ENCODE measurements around the gene PSME3. TPM values are rescaled to one million over a fixed set of nuclear protein-coding genes. Genes with fewer than 3 reads are reported as not detected.

The PSME3 gene
- total RNA-seq, 1 experiment from 2014 or later = 107 TPM

DNA sequence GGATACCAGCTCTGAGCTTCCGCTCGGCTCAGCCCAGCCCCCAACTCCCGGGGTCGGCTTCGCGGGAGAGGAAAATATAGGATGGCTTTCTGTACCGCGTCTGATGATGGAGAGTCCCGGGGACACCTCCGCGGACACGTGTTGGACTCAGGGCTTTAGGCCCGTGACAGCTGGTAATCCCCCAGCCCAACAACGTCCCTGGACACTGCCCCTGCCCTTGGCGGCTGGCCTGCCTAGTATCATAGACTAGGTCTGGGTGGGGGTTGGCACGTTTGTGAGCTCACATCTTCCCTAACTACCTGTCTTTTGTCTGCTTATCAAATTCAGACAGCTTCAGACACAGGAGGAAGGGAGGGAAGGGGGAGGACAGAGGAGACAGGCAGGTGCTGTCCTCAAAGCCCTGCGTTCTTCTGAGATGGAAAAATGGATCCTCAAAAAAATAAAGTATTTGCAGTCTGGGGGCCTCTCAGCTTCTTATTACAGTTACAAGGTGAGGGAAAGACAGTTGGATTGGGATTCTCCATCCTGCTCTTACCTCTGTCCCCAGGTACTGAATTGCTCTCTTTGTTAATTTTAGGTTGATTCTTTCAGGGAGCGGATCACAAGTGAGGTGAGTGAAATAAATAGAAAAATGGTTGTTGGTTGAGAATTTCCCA, 698 bp downstream of the PSME3 start:
- CTCF ChIA-PET = no interaction called here
- peaks cover 17% of the 10 kb centered on the region for H3K36me3 ChIP-seq (ENCODE audit: low read depth, low read length)
- no peaks in the 10 kb centered on the region for H3K9me2 ChIP-seq (replicated peaks; ENCODE audit: low read length)
- intact Hi-C loops (cut with micrococcal nuclease) = no loop called here
- BruUV-seq (replicated peaks) = TSS peak; percentile 76
- no peaks in the 10 kb centered on the region for H4K20me1 ChIP-seq (ENCODE audit: low read length)
- peaks cover 12% of the 10 kb centered on the region for H3K4me1 ChIP-seq (ENCODE audit: insufficient read depth, low read length)
- H2AFZ ChIP-seq (ENCODE audit: low read length) = peak overlapping the region; percentile 89
- H3K9ac ChIP-seq (ENCODE audit: low read length) = peak overlapping the region; percentile 99
- H3K4me2 ChIP-seq (ENCODE audit: low read length) = peak overlapping the region; percentile 92
- POLR2A ChIA-PET (ENCODE audit: unreplicated experiment) = interaction anchor here (0.6 kb wide), 1 partner anchor 10 kb away, joined by 3 read pairs; the partner anchor contains the start of gene BECN1
- H3K79me2 ChIP-seq (ENCODE audit: low read length) = peaks cover 45% of the 10 kb centered on the region
- peak overlapping the region; percentile 96 for H3K4me3 ChIP-seq (ENCODE audit: low read length)
- DNase-seq (no peak), ATAC-seq (no peak; the same call in 1 of the 2 replicates)
- no peaks in the 10 kb centered on the region for H3K9me3 ChIP-seq (ENCODE audit: low read length)
- TF ChIP-seq, protein P1, sequence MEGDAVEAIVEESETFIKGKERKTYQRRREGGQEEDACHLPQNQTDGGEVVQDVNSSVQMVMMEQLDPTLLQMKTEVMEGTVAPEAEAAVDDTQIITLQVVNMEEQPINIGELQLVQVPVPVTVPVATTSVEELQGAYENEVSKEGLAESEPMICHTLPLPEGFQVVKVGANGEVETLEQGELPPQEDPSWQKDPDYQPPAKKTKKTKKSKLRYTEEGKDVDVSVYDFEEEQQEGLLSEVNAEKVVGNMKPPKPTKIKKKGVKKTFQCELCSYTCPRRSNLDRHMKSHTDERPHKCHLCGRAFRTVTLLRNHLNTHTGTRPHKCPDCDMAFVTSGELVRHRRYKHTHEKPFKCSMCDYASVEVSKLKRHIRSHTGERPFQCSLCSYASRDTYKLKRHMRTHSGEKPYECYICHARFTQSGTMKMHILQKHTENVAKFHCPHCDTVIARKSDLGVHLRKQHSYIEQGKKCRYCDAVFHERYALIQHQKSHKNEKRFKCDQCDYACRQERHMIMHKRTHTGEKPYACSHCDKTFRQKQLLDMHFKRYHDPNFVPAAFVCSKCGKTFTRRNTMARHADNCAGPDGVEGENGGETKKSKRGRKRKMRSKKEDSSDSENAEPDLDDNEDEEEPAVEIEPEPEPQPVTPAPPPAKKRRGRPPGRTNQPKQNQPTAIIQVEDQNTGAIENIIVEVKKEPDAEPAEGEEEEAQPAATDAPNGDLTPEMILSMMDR (conservative IDR thresholded peaks at IDR 0.05; ENCODE audit: low read depth, low read length) = no peak
- TF ChIP-seq EZH2 (IDR thresholded peaks at IDR 0.05; ENCODE audit: low read length, unreplicated experiment) (no peak), EZH2phosphoT487 (IDR thresholded peaks at IDR 0.05; ENCODE audit: borderline replicate concordance, low read length) (no peak)
- peak overlapping the region; percentile 75 for H3K27ac ChIP-seq (ENCODE audit: low read length)
- H3F3A ChIP-seq (ENCODE audit: low read length, unreplicated experiment) = no peaks in the 10 kb centered on the region
- no peaks in the 10 kb centered on the region for H3K27me3 ChIP-seq (ENCODE audit: low read length)

DNA sequence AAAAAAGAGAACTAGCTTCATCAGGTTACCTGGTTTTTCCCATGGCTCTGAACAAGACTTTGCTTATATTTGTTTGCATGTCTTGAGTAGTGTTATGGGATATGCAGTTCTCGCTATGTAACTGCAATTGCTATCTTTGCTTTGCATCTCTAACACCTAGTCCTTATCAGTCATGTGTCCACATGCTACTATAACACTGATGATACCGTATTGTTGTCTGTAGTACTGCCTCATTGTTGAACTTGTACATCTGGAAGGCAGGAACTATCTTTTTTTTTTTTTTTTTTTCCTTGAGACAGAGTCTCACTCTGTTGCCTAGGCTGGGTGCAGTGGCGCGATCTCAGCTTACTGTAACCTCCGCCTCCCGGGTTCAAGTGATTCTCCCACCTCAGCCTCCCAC, 2.5 kb downstream of the PSME3 start:
- Histone ChIP-seq H3F3A (ENCODE audit: low read length, unreplicated experiment) (no peaks in the 10 kb centered on the region), H3K4me2 (ENCODE audit: low read length) (no peak overlapping the region), H3K36me3 (ENCODE audit: low read depth, low read length) (peaks cover 19% of the 10 kb centered on the region), H3K9me3 (ENCODE audit: low read length) (no peaks in the 10 kb centered on the region), H3K27me3 (ENCODE audit: low read length) (no peaks in the 10 kb centered on the region), H3K9me2 (replicated peaks; ENCODE audit: low read length) (no peaks in the 10 kb centered on the region), H3K9ac (ENCODE audit: low read length) (no peak overlapping the region), H4K20me1 (ENCODE audit: low read length) (no peaks in the 10 kb centered on the region), H2AFZ (ENCODE audit: low read length) (no peak overlapping the region), H3K4me3 (ENCODE audit: low read length) (no peak overlapping the region), H3K4me1 (ENCODE audit: insufficient read depth, low read length) (peaks cover 12% of the 10 kb centered on the region), H3K27ac (ENCODE audit: low read length) (no peak overlapping the region), H3K79me2 (ENCODE audit: low read length) (peaks cover 45% of the 10 kb centered on the region)
- ChIA-PET POLR2A (ENCODE audit: unreplicated experiment) (no interaction called here), CTCF (no interaction called here)
- DNase-seq (no peak), ATAC-seq (no peak)
- TF ChIP-seq, protein P1 (conservative IDR thresholded peaks at IDR 0.05; ENCODE audit: low read depth, low read length) = no peak
- TF ChIP-seq EZH2 (IDR thresholded peaks at IDR 0.05; ENCODE audit: low read length, unreplicated experiment) = no peak
- no peak for TF ChIP-seq EZH2phosphoT487 (IDR thresholded peaks at IDR 0.05; ENCODE audit: borderline replicate concordance, low read length)
- intact Hi-C loops (cut with micrococcal nuclease) = no loop called here
- no TSS peak for BruUV-seq (replicated peaks)

DNA sequence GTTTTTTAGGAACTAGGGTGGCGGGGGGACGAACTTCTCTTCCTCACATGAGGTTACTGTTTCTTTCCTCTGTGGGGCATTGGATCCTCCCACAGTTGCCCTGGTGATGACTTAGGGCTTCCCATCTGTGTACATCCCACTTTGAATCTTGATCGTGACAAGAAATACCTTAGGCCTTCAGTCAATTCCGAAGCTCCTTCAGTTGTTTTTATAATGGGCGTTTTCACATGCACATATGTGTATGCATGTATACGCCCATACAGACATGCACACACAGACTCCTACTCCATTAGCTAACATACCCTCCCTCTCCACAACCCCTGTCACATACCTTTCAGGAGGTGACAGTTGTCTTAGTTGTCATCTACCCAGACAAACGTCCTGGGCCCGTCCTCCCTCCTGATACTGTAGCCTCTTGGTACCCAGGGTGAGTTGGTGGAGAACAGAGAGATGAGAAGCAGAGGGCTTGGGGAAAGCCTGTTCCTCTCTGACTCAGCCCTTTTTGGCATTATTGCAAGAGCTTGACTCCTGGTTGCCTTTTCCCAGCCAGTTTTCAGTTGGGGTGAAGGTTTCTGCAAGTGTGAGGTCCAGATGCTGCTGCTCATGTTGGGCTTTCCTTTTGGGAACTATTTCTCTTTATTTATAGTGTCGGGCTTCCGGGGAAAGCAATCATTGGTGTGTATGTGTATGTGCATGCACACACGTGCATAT, 8.9 kb downstream of the PSME3 start:
- Histone ChIP-seq H4K20me1 (ENCODE audit: low read length) (no peaks in the 10 kb centered on the region), H3K4me2 (ENCODE audit: low read length) (no peak overlapping the region), H3K4me1 (ENCODE audit: insufficient read depth, low read length) (peaks cover 8% of the 10 kb centered on the region), H3K9me2 (replicated peaks; ENCODE audit: low read length) (no peaks in the 10 kb centered on the region), H3K4me3 (ENCODE audit: low read length) (no peak overlapping the region), H3K79me2 (ENCODE audit: low read length) (no peaks in the 10 kb centered on the region), H3K27ac (ENCODE audit: low read length) (no peak overlapping the region), H3K36me3 (ENCODE audit: low read depth, low read length) (peaks cover 53% of the 10 kb centered on the region), H3K27me3 (ENCODE audit: low read length) (no peaks in the 10 kb centered on the region), H3K9me3 (ENCODE audit: low read length) (no peaks in the 10 kb centered on the region), H3F3A (ENCODE audit: low read length, unreplicated experiment) (no peaks in the 10 kb centered on the region), H3K9ac (ENCODE audit: low read length) (no peak overlapping the region), H2AFZ (ENCODE audit: low read length) (no peak overlapping the region)
- intact Hi-C loops (cut with micrococcal nuclease) = no loop called here
- TSS peak; percentile 16 for BruUV-seq (replicated peaks)
- ChIA-PET CTCF (interaction anchor here (1.4 kb wide), 1 partner anchor 87 kb away, joined by 7 read pairs; no protein-coding TSS in a partner anchor), POLR2A (ENCODE audit: unreplicated experiment) (no interaction called here)
- ATAC-seq = 0 out of 2 replicates have a peak, but pooled peaks have one; percentile 18
- TF ChIP-seq, protein P1 (conservative IDR thresholded peaks at IDR 0.05; ENCODE audit: low read depth, low read length) = no peak
- TF ChIP-seq EZH2 (IDR thresholded peaks at IDR 0.05; ENCODE audit: low read length, unreplicated experiment) (no peak), EZH2phosphoT487 (IDR thresholded peaks at IDR 0.05; ENCODE audit: borderline replicate concordance, low read length) (no peak)
- DNase-seq = no peak
